GM20000 (cell line): ENCODE results near the gene TMEM178B.

Source experiments
- DNase-seq: peaks from one replicate; pipeline ENCODE4 v3.0.0; 2012; ENCODE audit warnings: low spot score
- CTCF ChIP-seq: IDR thresholded peaks from 2 replicates; pipeline ENCODE4 v1.5.1; 2012; ENCODE audit warnings: mild to moderate bottlenecking, control low read depth; ENCODE audit errors: extremely low read depth, missing control alignments

The TMEM178B gene

GRCh38 chr7:141218941-141219340 is 145.1 kb downstream of the TMEM178B start:
- no peak for TF ChIP-seq CTCF
- no peak for DNase-seq

GRCh38 chr7:141220263-141220880 is 146.5 kb downstream of the TMEM178B start:
- no peak for TF ChIP-seq CTCF
- no peak for DNase-seq

- DNase-seq, result no peak
- no peak for TF ChIP-seq CTCF
Observed at GRCh38 chr7:141221007-141221612, 147.2 kb downstream of the TMEM178B start.

GRCh38 chr7:141225916-141226618 is 152.2 kb downstream of the TMEM178B start:
- no peak for TF ChIP-seq CTCF
- no peak for DNase-seq

GRCh38 chr7:141227454-141227853 is 153.6 kb downstream of the TMEM178B start:
- TF ChIP-seq CTCF, result no peak
- no peak for DNase-seq

- DNase-seq, result no peak
- no peak for TF ChIP-seq CTCF
Observed at GRCh38 chr7:141228482-141228881, 154.6 kb downstream of the TMEM178B start.
